Measurements from ENCODE around the gene QRICH2.

DNA sequence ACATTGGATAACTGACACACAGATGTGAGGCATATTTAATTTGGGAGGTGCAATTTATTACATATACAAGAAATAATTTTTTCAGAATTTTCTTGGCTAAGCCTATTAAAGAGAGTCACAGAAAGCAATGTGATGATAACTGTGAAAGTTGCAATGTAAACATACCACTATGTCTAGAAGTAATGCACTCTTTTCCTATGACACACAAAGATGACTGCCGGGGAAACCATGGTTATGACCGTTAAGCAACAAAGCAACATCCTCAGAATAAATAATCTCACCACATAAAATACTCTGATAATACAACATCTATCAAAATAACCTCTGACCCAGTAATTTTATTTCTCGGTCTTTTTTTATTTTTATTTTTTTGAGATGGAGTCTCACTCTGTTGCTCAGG is 10.5 kb upstream of the QRICH2 start:
- no peak for TF ChIP-seq EP300 (IDR thresholded peaks at IDR 0.05)
- TF ChIP-seq POLR2A (IDR thresholded peaks at IDR 0.05) = no peak
- TF ChIP-seq, protein P1, sequence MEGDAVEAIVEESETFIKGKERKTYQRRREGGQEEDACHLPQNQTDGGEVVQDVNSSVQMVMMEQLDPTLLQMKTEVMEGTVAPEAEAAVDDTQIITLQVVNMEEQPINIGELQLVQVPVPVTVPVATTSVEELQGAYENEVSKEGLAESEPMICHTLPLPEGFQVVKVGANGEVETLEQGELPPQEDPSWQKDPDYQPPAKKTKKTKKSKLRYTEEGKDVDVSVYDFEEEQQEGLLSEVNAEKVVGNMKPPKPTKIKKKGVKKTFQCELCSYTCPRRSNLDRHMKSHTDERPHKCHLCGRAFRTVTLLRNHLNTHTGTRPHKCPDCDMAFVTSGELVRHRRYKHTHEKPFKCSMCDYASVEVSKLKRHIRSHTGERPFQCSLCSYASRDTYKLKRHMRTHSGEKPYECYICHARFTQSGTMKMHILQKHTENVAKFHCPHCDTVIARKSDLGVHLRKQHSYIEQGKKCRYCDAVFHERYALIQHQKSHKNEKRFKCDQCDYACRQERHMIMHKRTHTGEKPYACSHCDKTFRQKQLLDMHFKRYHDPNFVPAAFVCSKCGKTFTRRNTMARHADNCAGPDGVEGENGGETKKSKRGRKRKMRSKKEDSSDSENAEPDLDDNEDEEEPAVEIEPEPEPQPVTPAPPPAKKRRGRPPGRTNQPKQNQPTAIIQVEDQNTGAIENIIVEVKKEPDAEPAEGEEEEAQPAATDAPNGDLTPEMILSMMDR (IDR thresholded peaks at IDR 0.05) = no peak
- no peak for TF ChIP-seq POLR2AphosphoS5 (IDR thresholded peaks at IDR 0.05)

Measured in gastroesophageal sphincter (tissue), 3 donors.